Measurements from ENCODE around the gene NDUFS7.

DNA sequence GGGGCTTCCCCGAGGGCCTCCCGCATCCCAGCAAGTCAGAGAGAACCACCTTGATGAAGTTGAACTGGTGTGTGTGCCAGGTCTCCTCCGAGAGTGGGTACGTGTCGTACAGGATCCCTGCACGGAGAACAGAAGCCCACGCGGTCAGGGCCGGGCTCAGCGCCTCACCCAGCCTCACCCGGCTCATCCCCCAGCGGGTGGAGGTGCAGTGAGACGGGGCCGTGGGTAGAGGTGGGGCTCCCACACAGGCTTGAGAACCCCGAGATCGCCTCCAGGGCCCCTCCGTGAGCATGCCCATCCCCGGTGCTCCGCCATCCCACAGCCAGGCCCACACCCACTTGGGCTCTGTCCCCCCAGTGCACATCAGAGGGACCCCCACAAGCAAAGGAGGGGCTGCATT lies 15.4 kb downstream of the NDUFS7 start:
- TF ChIP-seq POLR2AphosphoS5 (IDR thresholded peaks at IDR 0.05) (no peak), POLR2A (IDR thresholded peaks at IDR 0.05) (no peak), EP300 (IDR thresholded peaks at IDR 0.05) (no peak)
- TF ChIP-seq, protein P1, sequence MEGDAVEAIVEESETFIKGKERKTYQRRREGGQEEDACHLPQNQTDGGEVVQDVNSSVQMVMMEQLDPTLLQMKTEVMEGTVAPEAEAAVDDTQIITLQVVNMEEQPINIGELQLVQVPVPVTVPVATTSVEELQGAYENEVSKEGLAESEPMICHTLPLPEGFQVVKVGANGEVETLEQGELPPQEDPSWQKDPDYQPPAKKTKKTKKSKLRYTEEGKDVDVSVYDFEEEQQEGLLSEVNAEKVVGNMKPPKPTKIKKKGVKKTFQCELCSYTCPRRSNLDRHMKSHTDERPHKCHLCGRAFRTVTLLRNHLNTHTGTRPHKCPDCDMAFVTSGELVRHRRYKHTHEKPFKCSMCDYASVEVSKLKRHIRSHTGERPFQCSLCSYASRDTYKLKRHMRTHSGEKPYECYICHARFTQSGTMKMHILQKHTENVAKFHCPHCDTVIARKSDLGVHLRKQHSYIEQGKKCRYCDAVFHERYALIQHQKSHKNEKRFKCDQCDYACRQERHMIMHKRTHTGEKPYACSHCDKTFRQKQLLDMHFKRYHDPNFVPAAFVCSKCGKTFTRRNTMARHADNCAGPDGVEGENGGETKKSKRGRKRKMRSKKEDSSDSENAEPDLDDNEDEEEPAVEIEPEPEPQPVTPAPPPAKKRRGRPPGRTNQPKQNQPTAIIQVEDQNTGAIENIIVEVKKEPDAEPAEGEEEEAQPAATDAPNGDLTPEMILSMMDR (IDR thresholded peaks at IDR 0.05), result no peak

Data from sigmoid colon (tissue), 4 donors.